Suprapubic skin (tissue), 4 donors: ENCODE results near the gene SLC30A3.

ENCODE experiments used
- CTCF ChIP-seq, 2 donors: fragments of 200-600 bp in 1 of 2; fragments of 450-650 bp in 1 of 2; sonication (generic) in 1 of 2; IDR thresholded peaks; one replicate each; pipeline ENCODE4 v1.5.1; 2016 to 2019; ENCODE audit warnings: antibody characterized with exemption in 2 of 2, mild to moderate bottlenecking in 1 of 2, moderate library complexity in 1 of 2
- EP300 ChIP-seq: sonication (generic); formaldehyde crosslinking; IDR thresholded peaks from one replicate; pipeline ENCODE4 v1.6.1; 2017; ENCODE audit warnings: antibody characterized with exemption
- POLR2A ChIP-seq, 2 donors: fragments of 450-650 bp; IDR thresholded peaks; one replicate each; pipeline ENCODE4 v1.6.1; 2017; ENCODE audit warnings: antibody characterized with exemption in 2 of 2, mild to moderate bottlenecking in 2 of 2, moderate library complexity in 2 of 2
- POLR2AphosphoS5 ChIP-seq, 3 donors: sonication (generic); formaldehyde crosslinking; IDR thresholded peaks; one replicate each; pipeline ENCODE4 v1.6.1; 2017; ENCODE audit warnings: antibody characterized with exemption in 3 of 3

DNA sequence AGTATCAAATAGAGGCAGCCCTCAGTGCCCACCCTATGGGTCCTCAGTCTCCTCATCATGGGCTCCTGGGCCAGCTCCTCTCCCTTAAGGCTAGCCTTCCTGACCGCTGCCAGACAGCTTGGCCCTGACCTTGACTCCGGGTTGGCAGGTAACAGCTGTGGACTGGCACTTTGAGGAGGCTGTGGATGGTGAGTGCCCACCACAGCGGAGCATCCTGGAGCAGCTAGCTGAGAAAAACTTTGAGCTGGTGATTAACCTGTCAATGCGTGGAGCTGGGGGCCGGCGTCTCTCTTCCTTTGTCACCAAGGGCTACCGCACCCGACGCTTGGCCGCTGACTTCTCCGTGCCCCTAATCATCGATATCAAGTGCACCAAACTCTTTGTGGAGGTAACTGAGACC, 26.7 kb downstream of the SLC30A3 start:
- no peak for TF ChIP-seq POLR2AphosphoS5 (IDR thresholded peaks at IDR 0.05)
- no peak for TF ChIP-seq CTCF (IDR thresholded peaks at IDR 0.05)
- TF ChIP-seq POLR2A (IDR thresholded peaks at IDR 0.05), result no peak
- no peak for TF ChIP-seq EP300
